ENCODE results near the gene MRPL32. TPM values are rescaled to one million over a fixed set of nuclear protein-coding genes. Genes with fewer than 3 reads are reported as not detected.

Gene MRPL32
- total RNA-seq, 4 donors from 2014 or later, result 48.9 to 61.4 (median 55.8) TPM

DNA sequence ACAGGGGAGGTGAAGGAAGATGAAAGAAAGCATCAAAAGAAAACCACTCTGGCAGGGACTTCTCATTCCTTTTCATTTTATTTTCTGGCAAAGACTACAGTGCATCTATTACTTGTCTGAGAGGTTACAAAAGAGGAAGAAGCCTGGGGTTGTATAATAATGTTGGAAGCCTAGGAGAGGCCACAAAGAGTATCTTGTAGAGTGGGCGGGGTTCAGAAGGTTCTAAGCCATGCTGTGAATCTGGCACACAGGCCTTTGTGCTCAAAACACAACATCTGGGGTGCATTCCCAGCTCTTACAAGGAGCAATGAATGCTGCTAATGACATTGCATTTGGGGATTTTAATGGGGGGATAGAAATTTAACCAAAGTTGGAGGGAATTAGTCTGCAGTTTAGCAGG is 49.4 kb downstream of the MRPL32 start:
- intact Hi-C loops (cut with DNase I), result no loop called here
- Histone ChIP-seq H3K4me1 (peaks cover 0 to 4% (median 0%) of the 10 kb centered on the region in 3 donors), H3K9me3 (no peaks in the 10 kb centered on the region), H3K27ac (no peak overlapping the region), H3K36me3 (no peaks in the 10 kb centered on the region), H3K27me3 (no peaks in the 10 kb centered on the region), H3K4me3 (no peak overlapping the region)
- WGBS, 2 donors, result 53 to 63% methylated on average over 1 of the region's 1 CpG
- TF ChIP-seq CTCF (IDR thresholded peaks at IDR 0.05) (no peak), POLR2A (IDR thresholded peaks at IDR 0.05) (no peak)
- DNase-seq, result no peak

DNA sequence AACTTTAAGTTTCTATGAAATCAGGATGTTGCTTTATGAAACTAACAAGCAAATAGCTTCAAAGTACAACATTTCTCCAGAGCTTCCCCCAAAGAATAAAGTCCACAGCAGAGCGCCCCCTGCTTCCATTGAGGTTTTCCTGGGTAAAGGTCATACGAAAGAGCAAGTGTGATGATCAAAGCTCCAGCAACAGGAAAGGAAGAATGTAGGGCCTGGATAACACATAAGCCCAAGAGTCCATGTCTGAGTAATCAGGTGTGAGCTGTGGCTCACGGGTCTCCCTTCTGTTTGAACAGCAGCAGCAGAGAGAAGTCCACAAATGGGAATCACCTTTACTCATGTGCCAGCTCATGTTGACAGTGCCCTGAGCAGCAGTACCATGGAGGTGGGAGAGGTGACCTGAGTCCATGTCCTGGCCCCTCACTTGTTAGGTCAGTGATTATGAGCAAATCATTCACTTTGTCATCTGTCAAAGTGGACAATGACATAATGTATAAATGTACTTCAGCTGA is 50.5 kb downstream of the MRPL32 start:
- DNase-seq, result no peak
- intact Hi-C loops (cut with DNase I), result no loop called here
- H3K36me3 ChIP-seq, result no peaks in the 10 kb centered on the region
- no peaks in the 10 kb centered on the region for H3K9me3 ChIP-seq
- WGBS, 2 donors, result 76 to 89% methylated on average over 3 of the region's 3 CpGs
- TF ChIP-seq CTCF (IDR thresholded peaks at IDR 0.05) (no peak), POLR2A (IDR thresholded peaks at IDR 0.05) (no peak)
- H3K27me3 ChIP-seq, result peaks cover 0 to under 1% (median 0%) of the 10 kb centered on the region in 4 donors
- no peak overlapping the region for H3K27ac ChIP-seq
- no peak overlapping the region for H3K4me3 ChIP-seq
- peaks cover 0 to 4% (median 0%) of the 10 kb centered on the region in 3 donors for H3K4me1 ChIP-seq

DNA sequence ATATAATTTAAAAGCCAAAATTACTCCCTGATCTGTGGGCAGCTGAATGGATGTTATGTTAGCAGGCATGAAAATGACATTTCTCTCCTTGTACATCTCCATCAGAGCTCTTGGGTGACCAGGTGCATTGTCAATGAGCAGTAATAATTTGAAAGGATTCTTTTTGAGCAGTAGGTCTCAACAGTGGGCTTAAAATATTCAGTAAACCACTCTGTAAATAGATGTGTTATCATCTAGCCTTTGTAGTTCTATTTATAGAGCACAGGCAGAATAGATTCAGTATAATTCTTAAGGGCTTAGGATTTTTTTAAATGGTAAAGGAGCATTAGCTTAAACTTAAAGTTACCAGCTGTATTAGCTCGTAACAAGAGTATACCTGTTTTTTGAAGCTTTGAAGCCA is 52.0 kb downstream of the MRPL32 start:
- Histone ChIP-seq H3K36me3 (no peaks in the 10 kb centered on the region), H3K4me3 (no peak overlapping the region), H3K4me1 (peaks cover 0 to 4% (median 0%) of the 10 kb centered on the region in 3 donors), H3K9me3 (no peaks in the 10 kb centered on the region), H3K27ac (no peak overlapping the region), H3K27me3 (peaks cover 0 to 7% (median 0%) of the 10 kb centered on the region in 4 donors)
- 89 to 92% methylated on average over 1 of the region's 1 CpG for WGBS, 2 donors
- TF ChIP-seq CTCF (IDR thresholded peaks at IDR 0.05) (no peak), POLR2A (IDR thresholded peaks at IDR 0.05) (no peak)
- intact Hi-C loops (cut with DNase I), result no loop called here
- no peak for DNase-seq

GRCh38 chr7:42986213-42986612 is 54.0 kb downstream of the MRPL32 start:
- intact Hi-C loops (cut with DNase I), result no loop called here
- 77 to 91% methylated on average over 6 of the region's 6 CpGs for WGBS, 2 donors
- no peaks in the 10 kb centered on the region for H3K9me3 ChIP-seq

More at GRCh38 chr7:42986213-42986612, 54.0 kb downstream of the MRPL32 start:
- no peak overlapping the region for H3K4me3 ChIP-seq
- peaks cover 0 to 4% (median 0%) of the 10 kb centered on the region in 3 donors for H3K4me1 ChIP-seq
- no peak for DNase-seq
- TF ChIP-seq POLR2A (IDR thresholded peaks at IDR 0.05) (no peak), CTCF (IDR thresholded peaks at IDR 0.05) (no peak)
- H3K36me3 ChIP-seq, result no peaks in the 10 kb centered on the region
- no peak overlapping the region for H3K27ac ChIP-seq
- H3K27me3 ChIP-seq, result peaks cover 0 to 7% (median 0%) of the 10 kb centered on the region in 4 donors

Measured in esophagus squamous epithelium (tissue), 5 donors.